ENCODE data around the gene HLA-DRB1.
"Not testable (repeated sequence)": the region's sequence is repeated elsewhere in the genome, so short reads cannot be mapped to it uniquely, and the experiment has no call there.

HLA-DRB1 gene

GRCh38 chr6:32562940-32563339, 26.7 kb downstream of the HLA-DRB1 start:
- no peak for DNase-seq (ENCODE audit: low spot score)

DNA sequence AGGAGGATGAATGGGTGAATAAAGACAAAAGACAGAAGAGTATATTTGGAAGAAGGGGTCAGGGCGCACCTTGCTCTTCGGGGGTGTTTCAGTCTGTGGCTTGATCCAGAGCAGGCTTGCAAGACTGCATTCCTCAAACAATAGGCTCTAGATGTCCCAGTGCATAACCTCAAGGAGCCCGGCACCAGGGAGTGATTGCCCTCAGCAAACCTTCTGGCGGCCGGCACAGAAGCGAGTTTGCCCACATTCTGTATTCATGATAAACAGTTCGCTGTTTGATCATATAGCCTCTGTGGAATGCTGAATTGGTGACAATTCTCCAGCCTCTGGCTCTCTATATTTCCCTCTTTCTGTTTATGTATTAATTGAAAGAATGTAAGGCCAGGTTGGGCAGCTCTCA, 29.9 kb downstream of the HLA-DRB1 start:
- DNase-seq (ENCODE audit: low spot score): no peak

- no peak for DNase-seq (ENCODE audit: low spot score)
Observed at GRCh38 chr6:32558426-32559057, 31.1 kb downstream of the HLA-DRB1 start.

GRCh38 chr6:32554116-32554965, 35.3 kb downstream of the HLA-DRB1 start:
- no peak for DNase-seq (ENCODE audit: low spot score)

- no peak for DNase-seq (ENCODE audit: low spot score)
Observed at GRCh38 chr6:32553037-32553742, 36.5 kb downstream of the HLA-DRB1 start.

DNA sequence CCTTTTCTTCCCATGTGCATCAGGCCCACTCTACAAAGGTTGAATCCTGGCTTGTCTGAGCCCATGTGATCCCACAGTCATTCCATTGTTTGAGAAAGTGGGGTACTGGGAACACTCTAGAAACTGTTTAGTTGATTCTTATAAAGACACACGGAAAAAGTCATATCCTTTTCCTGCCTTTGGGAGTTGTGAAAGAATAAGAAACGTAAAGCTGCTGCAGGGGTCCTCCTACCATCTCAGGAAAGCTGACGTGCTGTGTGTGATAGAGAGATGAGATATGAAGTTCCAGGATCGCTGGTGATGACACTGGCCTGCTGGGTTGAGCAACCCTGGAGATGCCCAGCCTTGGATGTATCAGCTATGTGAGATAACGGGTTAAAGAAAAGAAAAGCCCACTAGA, 38.2 kb downstream of the HLA-DRB1 start:
- DNase-seq (ENCODE audit: low spot score): no peak

DNA sequence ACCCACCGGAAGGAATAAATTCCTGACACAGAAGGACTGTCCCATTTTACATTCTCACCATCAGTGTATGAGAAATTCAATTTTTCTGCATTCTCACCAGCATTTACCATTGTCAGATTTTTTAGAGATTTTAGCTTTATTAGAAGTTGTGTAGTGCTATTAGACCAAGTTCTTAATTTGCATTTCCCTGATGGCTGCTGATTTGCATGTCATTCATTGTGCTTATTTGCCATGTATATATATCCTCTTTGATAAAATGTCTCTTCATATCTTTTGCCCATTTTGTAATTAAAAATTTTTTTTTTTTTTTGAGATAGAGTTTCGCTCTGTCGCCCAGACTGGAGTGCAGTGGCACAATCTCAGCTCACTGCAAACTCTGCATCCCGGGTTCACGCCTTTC, 49.8 kb downstream of the HLA-DRB1 start:
- DNase-seq (ENCODE audit: low spot score): no peak

DNA sequence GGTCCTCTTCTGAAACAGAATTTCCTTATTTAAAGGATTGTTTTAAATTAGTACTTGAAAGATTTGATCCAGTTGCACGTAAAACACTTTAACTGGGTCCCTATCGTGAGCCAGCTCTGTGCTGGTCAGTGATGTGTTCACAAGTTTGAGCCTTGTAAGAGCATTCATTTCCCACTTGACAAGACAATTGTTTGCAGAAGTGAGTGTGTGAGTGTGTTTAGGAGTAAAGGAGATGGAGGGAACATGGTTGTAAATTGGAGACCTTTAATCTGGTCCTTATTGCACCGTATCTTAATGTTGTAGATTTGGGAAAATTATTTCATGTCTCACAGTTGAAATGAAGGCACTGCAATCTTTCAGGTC, 59.2 kb downstream of the HLA-DRB1 start:
- not testable (repeated sequence) for DNase-seq (ENCODE audit: low spot score)

GRCh38 chr6:32529697-32530430, 59.8 kb downstream of the HLA-DRB1 start, which contains the start of gene HLA-DRB5:
TSS of gene HLA-DRB5 (minus strand) at chr6:32530287. CDS start at chr6:32530224, 63 bp downstream.
- DNase-seq (ENCODE audit: low spot score): no peak

Measured in cerebellar cortex (tissue), 1 donor.